ENCODE results near the gene ABT1. TPM values are rescaled to one million over a fixed set of nuclear protein-coding genes. Genes with fewer than 3 reads are reported as not detected.

ABT1 gene
- total RNA-seq, 2 experiments from 2014 or later: 39.8 to 40.4 TPM

- H3K27ac ChIP-seq (ENCODE audit: low read depth in 1 of 2, low read length in 2 of 2): no peak overlapping the region
- no peaks in the 10 kb centered on the region for H3K9me3 ChIP-seq (ENCODE audit: control insufficient read depth in 1 of 2, insufficient read depth in 1 of 2, low read length in 2 of 2)
- no peaks in the 10 kb centered on the region for H3K9me3 Mint-ChIP-seq
- peaks cover 23% of the 10 kb centered on the region for H3K36me3 Mint-ChIP-seq (ENCODE audit: low read depth)
- H3K27ac Mint-ChIP-seq: peak overlapping the region; percentile 68
- H3K27me3 Mint-ChIP-seq: peaks cover 45% of the 10 kb centered on the region
- ChIA-PET CTCF (interaction anchor here (0.5 to 6.0 kb wide), 50 partner anchors 8 to 1300 kb away, joined by 3 to 50 read pairs (median 4); partner anchors contain the start of genes BTN2A2, BTN3A3 and HMGN4), POLR2A (interaction anchor here (0.6 to 2.4 kb wide), 22 partner anchors 10 to 1788 kb away, joined by 3 to 17 read pairs (median 6); partner anchors contain the start of gene HMGN4)
- H3K4me1 ChIP-seq (ENCODE audit: insufficient read depth, low read length): peaks cover 31% of the 10 kb centered on the region
- peaks cover 23% of the 10 kb centered on the region for H3K4me1 Mint-ChIP-seq (ENCODE audit: low read depth)
- no peak for TF ChIP-seq CTCF (IDR thresholded peaks at IDR 0.05)
- peaks cover 22% of the 10 kb centered on the region for H3K36me3 ChIP-seq (ENCODE audit: insufficient read depth, low read length)
- peak overlapping the region; percentile 47 for H3K4me3 Mint-ChIP-seq
- DNase-seq (peak in 3 of 14 experiments; percentile 39 to 41 (median 40)), ATAC-seq (ENCODE audit: poor library complexity) (no peak)
- H3K27me3 ChIP-seq (ENCODE audit: control insufficient read depth in 1 of 2, insufficient read depth in 2 of 2, low read length in 2 of 2): peaks cover 11 to 32% of the 10 kb centered on the region in 2 experiments
- intact Hi-C loops (cut with DNase I, micrococcal nuclease): loop anchor here (1.0 to 10.0 kb wide), 6 partner anchors 20 to 540 kb away; a partner anchor contains a TSS
- H3K4me3 ChIP-seq (ENCODE audit: low read length): peak overlapping the region; percentile 98
Measured at GRCh38 chr6:26594730-26595632, 1.8 kb upstream of the ABT1 start.

GRCh38 chr6:26595669-26596269 lies 984 bp upstream of the ABT1 start:
- Mint-ChIP-seq H3K36me3 (ENCODE audit: low read depth) (peaks cover 31% of the 10 kb centered on the region), H3K27me3 (peaks cover 40% of the 10 kb centered on the region), H3K27ac (no peak overlapping the region), H3K9me3 (no peaks in the 10 kb centered on the region), H3K4me3 (no peak overlapping the region), H3K4me1 (ENCODE audit: low read depth) (peaks cover 23% of the 10 kb centered on the region)
- H3K36me3 ChIP-seq (ENCODE audit: insufficient read depth, low read length): peaks cover 26% of the 10 kb centered on the region
- peaks cover 11 to 32% of the 10 kb centered on the region in 2 experiments for H3K27me3 ChIP-seq (ENCODE audit: control insufficient read depth in 1 of 2, insufficient read depth in 2 of 2, low read length in 2 of 2)
- H3K4me3 ChIP-seq (ENCODE audit: low read length): peak overlapping the region; percentile 98
- ChIA-PET POLR2A (interaction anchor here (0.6 to 2.4 kb wide), 21 partner anchors 11 to 1276 kb away, joined by 3 to 17 read pairs (median 6); partner anchors contain the start of gene HMGN4), CTCF (interaction anchor here (0.5 to 6.0 kb wide), 51 partner anchors 9 to 1299 kb away, joined by 3 to 50 read pairs (median 4); partner anchors contain the start of genes BTN2A2, BTN3A3 and HMGN4)
- ATAC-seq (ENCODE audit: poor library complexity): peak; percentile 29
- TF ChIP-seq CTCF (IDR thresholded peaks at IDR 0.05): peak; percentile 98
- H3K9me3 ChIP-seq (ENCODE audit: control insufficient read depth in 1 of 2, insufficient read depth in 1 of 2, low read length in 2 of 2): no peaks in the 10 kb centered on the region
- DNase-seq: peak; percentile 78 to 93 (median 82)
- intact Hi-C loops (cut with DNase I, micrococcal nuclease): loop anchor here (1.0 to 10.0 kb wide), 7 partner anchors 20 to 541 kb away; a partner anchor contains a TSS
- H3K4me1 ChIP-seq (ENCODE audit: insufficient read depth, low read length): peaks cover 31% of the 10 kb centered on the region
- H3K27ac ChIP-seq (ENCODE audit: low read depth in 1 of 2, low read length in 2 of 2): no peak overlapping the region

- peak overlapping the region; percentile 86 to 95 for H3K27ac ChIP-seq (ENCODE audit: low read depth in 1 of 2, low read length in 2 of 2)
- intact Hi-C loops (cut with DNase I, micrococcal nuclease): loop anchor here (5.0 to 10.0 kb wide), 3 partner anchors 423 to 543 kb away; a partner anchor contains a TSS
- peaks cover 8 to 22% of the 10 kb centered on the region in 2 experiments for H3K27me3 ChIP-seq (ENCODE audit: control insufficient read depth in 1 of 2, insufficient read depth in 2 of 2, low read length in 2 of 2)
- POLR2A ChIA-PET: interaction anchor here (0.6 kb wide), 1 partner anchor 1271 kb away, joined by 3 read pairs; no protein-coding TSS in a partner anchor
- no peak overlapping the region for H3K27ac Mint-ChIP-seq
- H3K36me3 ChIP-seq (ENCODE audit: insufficient read depth, low read length): peaks cover 26% of the 10 kb centered on the region
- no peaks in the 10 kb centered on the region for H3K9me3 Mint-ChIP-seq
- no peak overlapping the region for H3K4me3 Mint-ChIP-seq
- DNase-seq (no peak), ATAC-seq (ENCODE audit: poor library complexity) (no peak)
- H3K4me1 Mint-ChIP-seq (ENCODE audit: low read depth): peaks cover 23% of the 10 kb centered on the region
- TF ChIP-seq CTCF (IDR thresholded peaks at IDR 0.05): no peak
- peak overlapping the region; percentile 98 for H3K4me3 ChIP-seq (ENCODE audit: low read length)
- peaks cover 24% of the 10 kb centered on the region for H3K27me3 Mint-ChIP-seq
- H3K4me1 ChIP-seq (ENCODE audit: insufficient read depth, low read length): peaks cover 31% of the 10 kb centered on the region
- CTCF ChIA-PET: interaction anchor here (1.0 kb wide), 1 partner anchor 255 kb away, joined by 3 read pairs; no protein-coding TSS in a partner anchor
- peaks cover 31% of the 10 kb centered on the region for H3K36me3 Mint-ChIP-seq (ENCODE audit: low read depth)
- H3K9me3 ChIP-seq (ENCODE audit: control insufficient read depth in 1 of 2, insufficient read depth in 1 of 2, low read length in 2 of 2): no peaks in the 10 kb centered on the region
Measured at GRCh38 chr6:26597389-26597766, 625 bp downstream of the ABT1 start.

Data from CD4-positive, alpha-beta T cell (primary cell).